HG02884 (cell line): Measurements from ENCODE around the gene TRMT61A.

Source experiments
- ATAC-seq: cut with Tn5 transposase; IDR thresholded peaks from one replicate; pipeline ENCODE4 v1.9.1; 2021; ENCODE audit warnings: mild to moderate bottlenecking, moderate library complexity; ENCODE audit not compliant: unreplicated experiment

TRMT61A gene

DNA sequence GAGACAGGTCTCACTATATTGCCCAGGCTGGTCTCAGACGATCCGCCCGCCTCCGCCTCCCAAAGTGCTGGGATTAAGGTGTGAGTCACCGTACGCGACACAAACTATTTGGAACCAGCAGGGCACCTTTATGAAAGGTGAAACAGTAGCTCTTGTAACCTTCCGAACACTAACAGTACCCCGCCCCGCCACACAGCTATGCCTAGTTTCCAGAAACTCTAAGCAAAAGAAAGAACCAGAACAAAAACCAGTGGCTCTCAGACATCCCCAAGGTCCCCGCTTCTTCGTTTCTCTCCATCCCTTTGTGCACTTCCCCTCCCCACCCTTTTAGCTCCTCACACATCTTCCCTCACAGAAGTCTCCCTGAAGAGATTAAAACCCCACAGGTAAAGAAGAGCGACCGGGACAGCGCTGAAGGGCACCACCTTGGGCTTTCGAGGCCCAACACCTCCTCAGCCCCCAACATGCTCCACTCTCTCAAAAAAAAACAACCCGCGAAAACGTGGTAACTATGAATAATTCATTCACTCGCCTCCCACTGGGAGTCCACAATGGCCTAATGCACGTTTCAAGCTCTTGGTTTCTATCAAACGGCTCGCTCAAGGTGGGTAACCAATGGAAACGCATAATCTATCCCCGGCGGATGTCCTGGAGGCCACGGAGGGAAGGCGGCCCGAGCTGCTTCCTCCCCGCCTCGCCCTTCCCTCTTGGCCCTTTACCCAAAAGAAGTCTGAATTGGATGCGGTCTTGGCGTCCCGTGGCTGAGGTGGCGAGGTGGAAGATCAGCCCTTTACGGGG is 32.6 kb downstream of the TRMT61A start:
- peak; percentile 12 for ATAC-seq

- peak; percentile 29 for ATAC-seq
These were observed 33.1 kb downstream of the TRMT61A start for GRCh38 chr14:103562179-103562428.

DNA sequence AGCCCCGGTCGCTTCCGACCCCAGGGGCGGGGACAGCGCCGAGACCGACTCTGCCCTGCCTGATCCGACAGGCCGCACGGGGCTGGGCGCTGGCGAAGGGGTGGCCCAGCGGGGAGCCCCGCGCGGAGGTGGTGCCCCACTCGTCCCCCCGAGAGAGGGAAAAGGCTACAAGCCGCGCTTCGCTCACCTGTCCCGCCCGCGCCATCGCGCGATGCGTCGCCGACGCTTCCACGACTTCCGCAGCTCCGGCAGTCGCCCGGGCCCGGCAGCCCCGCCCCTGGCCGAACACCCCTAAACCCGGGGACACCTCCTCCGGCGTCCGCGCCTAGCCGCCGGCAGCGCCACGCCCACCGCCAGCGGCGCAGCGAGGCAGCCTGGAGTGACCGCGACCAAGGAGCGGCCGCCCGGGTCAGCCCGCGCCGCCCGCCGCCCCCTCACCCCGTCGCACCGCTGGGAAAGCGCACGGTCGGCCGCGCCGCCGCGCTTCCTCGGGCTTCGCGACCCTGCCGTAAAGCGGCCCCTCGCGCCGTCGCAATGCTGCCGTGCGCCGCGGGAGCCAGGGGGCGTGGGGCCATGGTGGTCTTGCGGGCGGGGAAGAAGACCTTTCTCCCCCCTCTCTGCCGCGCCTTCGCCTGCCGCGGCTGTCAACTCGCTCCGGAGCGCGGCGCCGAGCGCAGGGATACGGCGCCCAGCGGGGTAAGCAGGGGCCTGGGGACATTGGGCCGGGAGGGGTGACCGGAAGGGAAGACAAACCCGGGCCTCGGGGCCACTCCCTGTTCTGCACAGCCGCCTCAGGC is 33.6 kb downstream of the TRMT61A start, which contains the start of the genes BAG5 and COA8:
TSS of gene BAG5 (minus strand) at position 229 of the 797 bp plus-strand sequence. CDS start 1,493 bp downstream, outside the sequence.
TSS of gene COA8 (plus strand) at position 532 of the 797 bp plus-strand sequence. CDS start at position 574, 42 bp downstream.
- ATAC-seq: peak; percentile 75

DNA sequence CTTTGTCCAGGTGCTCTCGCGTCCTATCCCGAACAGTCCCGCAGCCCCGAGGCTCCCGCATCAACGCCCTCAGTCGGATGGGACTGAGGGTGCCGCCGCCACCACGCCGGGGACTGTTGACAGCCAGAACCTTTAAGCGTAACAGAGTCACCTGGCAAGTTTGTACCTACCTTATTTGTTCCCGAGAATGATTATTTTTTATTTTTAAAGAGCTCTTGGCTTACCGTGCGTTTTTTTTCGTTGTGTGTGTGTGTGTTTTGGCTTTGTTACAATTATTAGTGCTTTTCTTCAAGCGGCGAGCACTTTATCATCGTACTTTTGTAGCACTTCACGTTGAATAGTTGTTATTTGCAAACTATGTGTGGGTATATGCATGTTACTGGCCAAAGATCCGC is 34.2 kb downstream of the TRMT61A start:
- no peak for ATAC-seq

GRCh38 chr14:103563844-103564505 is 35.0 kb downstream of the TRMT61A start:
- ATAC-seq: no peak

DNA sequence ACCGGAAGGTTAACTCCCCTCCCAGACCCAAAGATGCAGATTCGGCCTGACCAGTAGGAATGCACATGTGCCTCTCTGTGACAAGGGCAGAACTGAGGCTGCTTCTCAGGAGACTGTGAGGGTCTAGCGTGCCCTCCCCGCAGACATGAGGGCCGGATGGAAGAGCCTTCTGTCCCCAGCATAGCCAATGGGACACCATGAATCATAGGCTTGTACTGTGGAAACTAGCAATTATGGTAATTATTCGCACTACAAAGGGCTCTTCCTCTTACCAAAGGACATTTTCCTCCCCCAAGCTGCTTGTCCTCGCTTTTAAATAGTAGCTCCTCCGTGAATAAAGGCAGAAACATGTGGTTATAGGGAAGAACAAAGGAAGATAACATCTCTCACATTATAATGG is 40.0 kb downstream of the TRMT61A start:
- ATAC-seq: no peak

GRCh38 chr14:103569408-103569807 is 40.4 kb downstream of the TRMT61A start:
- no peak for ATAC-seq

- ATAC-seq: no peak
These were observed 45.1 kb downstream of the TRMT61A start for GRCh38 chr14:103574104-103574503.

- ATAC-seq: no peak
These were observed 45.8 kb downstream of the TRMT61A start for GRCh38 chr14:103574707-103575285.

DNA sequence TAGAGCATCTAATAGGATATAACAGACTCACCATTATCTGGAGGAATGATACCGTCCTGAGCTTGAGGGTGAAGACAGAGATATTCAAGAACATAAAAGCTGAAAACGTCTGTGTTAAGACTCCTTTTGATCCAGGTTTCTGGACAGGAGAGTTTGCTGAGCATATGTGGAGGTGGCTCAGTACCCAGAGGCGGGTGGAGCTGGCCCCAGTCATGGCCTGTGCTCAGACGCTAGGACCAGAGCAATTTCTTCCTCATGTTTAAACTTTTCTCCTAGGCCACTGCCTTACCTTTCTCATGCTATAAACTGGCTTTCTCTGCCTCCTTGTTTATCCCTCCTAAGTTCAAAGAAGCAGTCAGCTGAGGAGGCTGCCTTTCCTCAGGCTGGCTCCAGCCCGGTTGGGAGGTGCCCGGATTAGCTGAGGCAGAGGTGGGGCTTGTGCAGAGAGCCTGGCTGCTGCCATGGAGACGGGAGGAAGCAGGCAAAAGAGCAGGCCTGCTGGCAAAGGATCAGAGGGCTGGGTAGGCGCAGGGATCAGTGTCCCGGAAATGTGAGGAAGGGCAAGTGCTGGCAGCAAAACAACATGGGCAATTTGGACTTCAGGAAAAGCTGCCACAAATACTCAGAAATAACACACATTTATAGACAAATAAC is 47.5 kb downstream of the TRMT61A start:
- ATAC-seq: no peak

DNA sequence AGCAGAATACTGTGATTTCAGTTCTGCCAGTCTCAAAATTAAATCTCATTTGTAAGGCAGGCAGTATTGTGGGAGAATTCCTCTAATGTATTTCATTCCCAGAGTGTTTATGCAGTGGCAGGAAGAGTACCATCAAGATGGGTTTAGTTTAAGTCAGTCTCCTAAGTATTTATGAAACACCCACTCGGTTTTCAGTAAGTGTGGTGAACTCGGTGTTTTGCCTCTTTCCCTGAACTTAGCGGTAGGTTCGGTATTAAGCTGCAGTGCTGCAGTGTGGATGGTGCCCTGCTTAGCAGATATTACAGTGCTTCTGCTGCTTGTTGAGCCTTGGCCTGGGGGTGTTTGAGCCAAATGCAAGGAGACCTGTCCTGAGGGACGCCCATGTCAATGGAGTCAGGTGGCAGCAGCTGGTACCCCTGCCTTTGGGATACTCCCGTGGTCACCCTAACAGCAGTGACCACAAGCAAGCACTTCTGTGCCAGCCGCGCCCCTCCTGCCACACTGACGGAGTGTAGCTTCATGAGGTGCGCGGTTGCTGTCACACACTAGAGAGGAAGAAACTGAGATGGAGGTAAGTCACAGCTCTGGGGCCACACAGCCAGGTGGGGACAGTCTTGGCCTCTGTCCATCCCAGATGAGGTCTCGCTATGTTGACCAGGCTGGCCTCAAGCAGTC is 49.5 kb downstream of the TRMT61A start:
- ATAC-seq: no peak

- no peak for ATAC-seq
These were observed 52.2 kb downstream of the TRMT61A start for GRCh38 chr14:103581206-103581605.

DNA sequence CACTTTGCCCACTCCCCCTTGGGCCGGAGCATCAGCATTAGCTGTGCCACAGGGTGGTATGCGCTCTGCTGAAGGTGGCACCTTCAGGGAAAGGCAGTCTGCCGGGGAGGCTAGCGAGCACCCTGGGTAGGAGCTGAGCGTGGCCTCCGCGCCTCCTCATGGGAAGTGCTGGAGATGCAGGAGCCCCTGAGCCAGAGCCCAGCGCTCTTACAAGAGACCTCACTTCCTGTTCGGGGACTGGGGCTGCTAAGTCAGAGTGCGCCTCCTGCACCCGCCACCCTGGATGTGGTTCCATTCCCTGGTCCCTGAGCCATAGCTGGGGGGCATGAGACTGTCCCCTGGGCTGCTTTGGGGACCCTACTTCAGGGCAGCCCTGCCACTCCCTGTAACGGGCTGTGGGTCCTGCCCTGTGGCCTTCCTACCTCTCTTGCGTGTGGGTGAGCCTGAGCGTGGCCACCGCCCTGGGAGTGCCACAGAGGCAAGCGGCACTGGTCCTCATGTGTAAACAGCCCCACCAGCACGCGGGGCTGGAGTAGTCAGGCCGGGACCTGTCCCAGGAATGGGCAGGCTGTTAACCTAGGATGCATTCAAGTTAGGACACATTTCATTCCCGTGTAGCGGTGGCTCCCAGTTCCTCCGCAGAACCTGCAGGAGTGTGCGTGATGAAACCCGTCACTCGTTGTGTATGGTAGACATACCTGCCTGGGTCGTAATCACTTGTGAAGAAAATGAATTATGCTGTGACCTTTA is 53.1 kb downstream of the TRMT61A start:
- no peak for ATAC-seq

GRCh38 chr14:103584326-103584915 is 55.4 kb downstream of the TRMT61A start:
- ATAC-seq: no peak
